Measurements from ENCODE around the gene C10orf95.

Gene C10orf95

GRCh38 chr10:102413806-102414561 is 37.4 kb downstream of the C10orf95 start:
- no peak for DNase-seq

- no peak for DNase-seq
Observed at GRCh38 chr10:102413053-102413705, 38.2 kb downstream of the C10orf95 start.

- no peak for DNase-seq
Observed at GRCh38 chr10:102412293-102412692, 39.0 kb downstream of the C10orf95 start.

GRCh38 chr10:102411341-102412255 is 39.7 kb downstream of the C10orf95 start:
- no peak for DNase-seq

- DNase-seq = no peak
Observed at GRCh38 chr10:102410429-102411073, 40.8 kb downstream of the C10orf95 start.

- DNase-seq = no peak
Observed at GRCh38 chr10:102409604-102410428, 41.5 kb downstream of the C10orf95 start.

GRCh38 chr10:102408728-102409603 is 42.4 kb downstream of the C10orf95 start:
- no peak for DNase-seq

GRCh38 chr10:102408131-102408727 is 43.1 kb downstream of the C10orf95 start:
- DNase-seq = no peak

- DNase-seq = no peak
Observed at GRCh38 chr10:102407425-102408130, 43.8 kb downstream of the C10orf95 start.

- DNase-seq = no peak
Observed at GRCh38 chr10:102406815-102407214, 44.5 kb downstream of the C10orf95 start.

GRCh38 chr10:102405632-102406031 is 45.7 kb downstream of the C10orf95 start:
- DNase-seq = no peak

GRCh38 chr10:102405108-102405571 is 46.2 kb downstream of the C10orf95 start:
- DNase-seq = no peak

- no peak for DNase-seq
Observed at GRCh38 chr10:102404361-102405107, 46.8 kb downstream of the C10orf95 start.

- DNase-seq = no peak
Observed at GRCh38 chr10:102403115-102403514, 48.2 kb downstream of the C10orf95 start.

- DNase-seq = no peak
Observed at GRCh38 chr10:102402512-102402896, 48.8 kb downstream of the C10orf95 start.

- peak; percentile 95 for DNase-seq
Observed at GRCh38 chr10:102401735-102402511, 49.4 kb downstream of the C10orf95 start.

- no peak for DNase-seq
Observed at GRCh38 chr10:102401342-102401654, 50.0 kb downstream of the C10orf95 start.
